ENCODE data around the gene GIPC3.
A peak's percentile ranks its signal among the peaks of the same experiment; 100 is the strongest.
"Not testable (repeated sequence)": the region's sequence is repeated elsewhere in the genome, so short reads cannot be mapped to it uniquely, and the experiment has no call there.

Gene GIPC3

GRCh38 chr19:3615524-3616135, 30.4 kb downstream of the GIPC3 start:
- no peak for DNase-seq

- DNase-seq: no peak
These were observed 32.2 kb downstream of the GIPC3 start for GRCh38 chr19:3617463-3617862.

- peak in 32 of 56 donors; percentile 9 to 75 (median 38) for DNase-seq
These were observed 33.0 kb downstream of the GIPC3 start for GRCh38 chr19:3618144-3618810.

DNA sequence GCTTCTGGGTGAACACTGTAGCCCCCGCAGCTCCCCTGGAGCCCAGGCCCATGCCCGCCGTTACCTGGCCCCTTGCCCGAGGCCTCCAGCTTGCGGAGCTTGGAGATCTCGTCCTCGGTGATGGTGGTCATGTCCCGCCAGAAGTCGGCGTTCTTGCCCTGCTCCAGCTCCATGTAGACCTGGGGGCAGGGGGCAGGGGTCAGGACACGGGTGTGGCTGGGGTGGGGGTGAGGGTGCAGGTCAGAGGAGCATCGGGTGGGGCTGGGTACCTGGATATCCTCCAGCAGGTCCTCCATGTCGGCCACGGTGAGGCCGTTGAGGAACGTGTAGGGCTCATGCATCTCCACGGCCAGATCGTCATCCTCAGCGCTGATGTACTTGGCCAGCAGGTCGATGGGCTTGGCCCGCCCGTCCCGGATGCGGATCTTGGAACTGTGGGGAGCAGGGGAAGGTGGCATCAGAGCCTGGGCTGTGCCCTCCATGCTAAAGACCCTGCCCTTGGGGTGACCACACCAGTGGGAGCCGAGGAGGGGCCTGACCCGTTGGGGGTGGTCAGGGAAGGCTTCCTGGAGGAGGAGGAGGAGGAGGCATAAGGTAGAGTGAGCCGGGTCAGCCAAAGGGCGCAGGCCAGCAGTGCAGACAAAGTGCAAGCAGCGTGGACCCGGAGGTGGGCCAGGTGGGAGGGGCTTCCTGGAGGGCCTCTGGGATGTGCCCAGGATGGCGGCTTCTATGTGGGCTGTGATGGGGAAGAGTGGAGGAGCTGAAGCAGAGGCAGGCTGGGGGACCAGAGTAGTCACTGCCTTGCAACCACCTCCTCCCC, 33.7 kb downstream of the GIPC3 start:
- DNase-seq: no peak

GRCh38 chr19:3619631-3620012, 34.3 kb downstream of the GIPC3 start:
- no peak for DNase-seq

DNA sequence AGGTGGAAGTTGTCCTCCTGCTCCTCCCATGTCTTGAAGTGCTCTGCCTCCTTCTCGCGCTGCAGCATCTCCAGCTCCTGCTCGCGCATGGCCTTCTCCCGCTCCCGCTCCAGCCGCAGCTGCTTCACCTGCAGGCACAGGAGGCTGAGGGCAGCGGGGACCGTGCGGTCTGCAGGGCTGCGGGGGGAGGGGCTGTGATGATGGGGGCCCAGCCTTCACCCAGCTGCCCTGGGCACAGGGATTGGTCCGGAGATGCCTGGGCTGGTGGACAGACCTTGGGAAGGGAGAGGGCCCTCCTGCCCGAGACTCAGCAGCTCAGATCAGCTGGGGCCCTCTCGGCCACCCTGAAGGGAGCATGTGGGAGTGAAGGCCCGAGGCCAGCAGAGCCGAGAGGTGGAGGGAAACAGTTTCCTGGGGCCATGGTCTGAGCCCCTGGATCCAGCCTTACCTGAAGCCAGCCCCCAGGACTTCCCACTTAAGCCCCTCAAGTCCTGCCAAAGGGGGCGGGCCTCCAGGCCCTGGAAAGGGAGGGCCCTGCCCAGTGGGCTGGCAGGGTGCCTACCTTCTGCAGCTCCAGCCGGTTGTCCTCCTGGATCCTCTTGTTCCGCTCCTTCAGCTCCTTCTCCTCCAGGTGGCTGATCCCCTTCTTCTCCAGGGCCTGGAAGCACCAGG, 35.0 kb downstream of the GIPC3 start:
- no peak for DNase-seq

DNA sequence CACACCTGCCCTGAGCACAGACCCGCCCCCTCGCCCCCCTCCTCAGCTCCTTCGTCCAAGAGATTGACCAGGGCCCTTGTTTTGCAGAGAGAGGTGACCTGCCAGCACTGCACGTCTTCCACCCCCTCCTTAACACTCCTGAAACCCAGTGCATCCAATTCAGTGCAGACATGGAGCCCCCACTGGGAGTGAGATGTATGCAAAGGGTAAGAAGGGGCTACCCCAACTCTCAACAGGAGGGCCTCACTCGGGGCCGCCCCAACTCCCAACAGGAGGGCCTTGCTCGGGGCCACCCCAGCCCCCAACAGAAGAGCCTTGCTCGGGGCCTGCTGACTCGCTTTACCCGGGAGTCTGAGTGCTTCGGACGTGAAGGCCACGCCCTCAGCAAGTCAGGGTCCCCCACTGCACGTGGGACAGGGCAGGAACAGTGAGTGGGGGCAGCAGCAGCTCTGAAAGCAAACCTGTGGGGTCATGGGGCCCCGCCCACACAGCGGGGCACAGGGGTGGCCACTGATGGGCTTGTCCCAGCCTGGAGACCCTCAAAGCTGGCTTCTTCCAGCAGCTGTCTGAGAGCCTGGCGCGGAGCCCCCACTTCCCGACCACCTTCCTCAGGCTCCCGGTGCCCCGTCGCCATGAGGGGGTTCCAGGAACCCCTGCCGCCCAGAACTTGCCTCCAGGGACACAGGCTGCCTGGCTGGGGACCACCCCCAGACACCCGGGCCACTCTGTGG, 35.7 kb downstream of the GIPC3 start:
- no peak for DNase-seq

- DNase-seq: no peak
These were observed 36.4 kb downstream of the GIPC3 start for GRCh38 chr19:3621689-3622088.

DNA sequence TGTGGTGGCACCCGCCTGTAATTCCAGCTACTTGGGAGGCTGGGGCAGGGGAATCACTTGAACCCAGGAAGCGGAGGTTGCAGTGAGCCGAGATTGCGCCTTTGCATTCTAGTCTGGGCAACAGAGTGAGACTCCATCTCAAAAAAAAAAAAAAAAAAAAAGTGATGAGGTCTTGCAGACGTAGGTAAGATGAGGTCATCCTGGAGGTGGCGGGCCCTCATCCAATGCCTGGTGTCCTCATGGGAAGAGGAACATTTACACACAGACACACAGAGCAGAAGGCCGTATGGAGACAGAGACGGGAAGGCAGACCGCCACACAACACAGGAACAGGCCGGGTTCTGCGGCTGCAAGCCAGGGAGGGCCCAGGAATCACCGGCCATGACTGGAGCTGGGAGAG, 36.9 kb downstream of the GIPC3 start:
- no peak for DNase-seq

DNA sequence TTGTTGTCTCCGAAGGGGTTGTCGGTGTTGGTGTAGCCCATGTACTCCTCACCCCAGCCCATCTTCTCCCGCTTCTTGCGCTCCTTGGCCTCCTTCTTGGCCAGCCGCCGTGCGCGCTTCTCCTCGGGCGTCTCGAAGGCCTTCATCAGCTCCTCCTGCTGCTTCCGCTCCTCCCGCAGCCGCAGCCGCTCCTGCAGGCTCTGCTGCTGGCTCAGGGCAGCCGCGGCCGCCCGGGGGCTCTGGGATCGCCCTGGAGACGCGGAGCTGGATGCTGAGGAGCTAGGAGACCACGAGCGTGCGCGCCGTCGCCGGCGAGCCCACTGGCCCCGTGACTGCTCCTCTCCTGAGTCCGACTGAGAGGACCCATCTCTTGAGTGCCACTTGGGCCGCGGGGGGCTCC, 38.4 kb downstream of the GIPC3 start:
- DNase-seq: no peak

- no peak for DNase-seq
These were observed 40.8 kb downstream of the GIPC3 start for GRCh38 chr19:3625996-3626472.

- peak; percentile 76 to 99 (median 96) for DNase-seq
These were observed 41.4 kb downstream of the GIPC3 start, which contains the start of gene CACTIN for GRCh38 chr19:3626473-3627350. CACTIN (minus strand) TSS chr19:3626790; CDS start chr19:3626762, 28 bp downstream.

DNA sequence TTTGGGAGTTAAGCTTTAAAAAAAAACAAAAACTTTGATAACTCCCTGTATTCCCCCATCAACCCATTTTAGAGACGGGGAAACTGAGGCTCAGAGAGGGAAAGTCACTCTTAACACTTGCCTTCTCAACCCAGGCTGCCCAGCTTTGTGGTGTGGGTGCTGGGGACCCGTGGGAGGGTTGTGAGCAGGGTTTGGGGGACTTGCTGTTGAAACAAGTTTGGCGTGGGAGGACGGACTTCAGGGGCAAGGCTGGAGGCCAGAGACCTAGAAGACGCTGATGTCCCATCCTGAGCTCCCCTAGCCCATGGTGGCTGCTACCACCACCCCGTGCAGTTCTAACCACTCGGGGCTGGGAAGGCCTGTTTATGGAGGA, 42.1 kb downstream of the GIPC3 start:
- no peak for DNase-seq

GRCh38 chr19:3628766-3629165, 43.5 kb downstream of the GIPC3 start:
- not testable (repeated sequence) for DNase-seq

DNA sequence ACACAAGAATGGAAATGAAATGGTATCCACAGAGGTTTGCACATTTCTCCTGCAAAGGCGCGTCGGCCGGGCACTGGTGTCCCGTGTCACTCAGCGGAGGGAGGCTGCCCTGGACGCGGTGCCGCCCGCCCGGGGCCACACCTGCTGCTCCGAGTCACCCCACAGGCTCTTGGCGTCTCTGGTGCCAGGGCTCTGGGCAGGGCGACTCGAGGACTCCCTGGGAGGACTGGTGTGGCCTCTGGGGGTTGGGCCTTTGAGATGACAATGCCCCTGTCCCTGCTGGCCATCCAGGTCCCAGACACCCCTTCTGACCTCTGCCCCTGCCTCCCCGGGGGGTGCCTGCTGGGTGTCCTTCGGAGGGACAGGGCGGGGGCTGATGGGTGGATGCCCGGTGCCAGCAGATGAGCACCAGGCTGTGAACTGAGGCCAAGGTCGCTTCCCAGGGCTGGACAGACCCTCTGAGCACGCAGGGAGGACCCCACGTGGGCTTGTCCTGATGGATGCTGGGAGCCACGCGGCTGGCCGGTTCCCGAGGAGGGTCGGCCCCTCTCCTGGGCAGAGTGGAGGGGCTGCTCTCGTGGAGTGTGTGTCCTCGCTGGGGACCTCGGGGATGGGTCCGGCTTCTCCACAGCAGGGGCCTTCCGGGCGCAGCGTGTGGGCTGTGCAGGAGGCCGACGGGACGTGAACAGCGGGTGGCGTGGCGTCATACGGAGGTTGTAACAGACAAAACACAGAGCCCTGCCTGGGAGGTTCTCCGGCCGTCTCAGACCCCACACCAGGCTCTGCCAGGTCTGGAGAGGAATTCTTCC, 46.0 kb downstream of the GIPC3 start:
- DNase-seq: no peak

DNA sequence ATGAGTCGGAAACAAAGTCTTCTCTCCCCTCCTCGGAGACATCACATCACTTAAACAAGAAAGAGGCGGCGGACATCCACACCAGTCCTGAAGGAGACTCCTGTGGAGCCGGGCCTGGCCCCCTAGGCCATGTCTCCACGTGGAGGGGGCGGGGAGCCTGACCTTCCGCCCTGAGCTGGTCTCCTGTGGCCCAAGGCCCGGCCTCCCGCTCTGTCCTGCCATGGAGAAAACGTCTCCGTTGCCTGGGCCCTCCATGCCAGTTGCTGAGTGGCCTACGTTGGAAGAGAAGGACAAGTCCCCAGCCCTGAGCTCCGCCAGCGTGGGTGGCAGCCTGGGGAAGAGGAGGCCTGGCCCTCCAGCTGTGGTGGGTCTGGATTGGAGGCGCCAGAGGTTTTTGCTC, 46.8 kb downstream of the GIPC3 start:
- no peak for DNase-seq

DNA sequence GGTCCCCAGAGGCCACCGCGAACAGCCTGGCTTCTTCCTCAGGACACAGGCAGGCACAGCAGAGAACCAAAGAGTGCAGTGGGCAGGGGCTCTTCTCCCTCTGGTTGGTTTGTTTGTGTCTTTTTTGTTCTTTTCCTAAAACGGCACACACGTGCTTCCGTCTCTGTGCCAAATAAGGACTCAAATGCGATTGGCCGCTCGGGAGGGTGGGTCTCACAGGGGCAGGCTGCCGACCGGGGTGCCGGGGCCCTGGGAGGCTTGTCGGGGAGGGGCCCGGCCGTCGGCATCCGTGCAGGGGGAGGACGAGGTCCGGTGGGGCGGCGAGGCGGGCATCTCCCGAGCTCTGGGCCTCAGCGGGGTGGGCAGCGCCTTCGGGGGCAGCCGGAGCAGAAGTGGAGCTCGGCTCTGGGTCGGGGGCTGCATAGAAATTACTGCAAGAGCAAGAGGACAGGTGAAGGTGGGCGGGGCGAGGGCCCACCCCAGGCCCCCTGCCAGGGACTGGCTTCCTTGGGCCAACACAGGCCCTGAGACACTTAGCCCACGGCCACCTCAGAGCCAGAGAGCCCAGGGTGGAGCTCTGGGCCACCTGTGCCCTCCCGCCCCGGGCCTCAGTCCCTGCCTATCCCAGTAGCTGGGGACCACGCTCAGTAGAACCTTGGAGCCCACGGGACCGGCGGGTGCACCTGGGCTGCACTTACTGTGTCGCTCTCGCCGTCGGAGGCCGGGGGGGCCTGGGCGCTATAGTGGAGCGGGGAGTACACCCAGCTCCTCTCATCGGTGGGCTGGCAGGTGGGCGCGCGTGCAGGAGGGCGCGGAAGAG, 47.7 kb downstream of the GIPC3 start:
- peak in 38 of 56 donors; percentile 9 to 77 (median 44) for DNase-seq

- no peak for DNase-seq
These were observed 48.3 kb downstream of the GIPC3 start for GRCh38 chr19:3633559-3633988.
